ENCODE results near the gene DNAH17. TPM values are rescaled to one million over a fixed set of nuclear protein-coding genes. Genes with fewer than 3 reads are reported as not detected.

The DNAH17 gene
- total and polyA plus RNA-seq, 7 experiments from 2014 or later, result 0.05 to 1.5 (median 0.38) TPM

DNA sequence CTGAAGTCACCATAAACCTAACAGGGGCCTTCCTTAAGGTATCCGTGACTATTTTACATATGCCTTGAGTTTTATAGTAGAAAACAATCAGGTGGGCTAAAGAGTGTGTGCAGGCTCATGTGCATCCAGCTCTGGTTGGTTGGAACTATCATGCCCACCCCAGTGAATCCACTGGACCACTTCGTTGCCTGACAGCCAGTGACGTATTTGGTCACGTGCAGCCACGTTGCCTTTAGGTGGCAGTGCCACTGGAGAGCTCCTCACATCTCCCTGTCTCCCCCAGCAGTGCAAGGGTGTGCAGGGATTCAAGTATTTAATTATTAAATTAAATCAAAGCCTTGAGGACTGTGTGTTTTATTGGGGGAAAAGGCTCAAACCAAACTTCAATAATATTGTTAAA is 42.1 kb upstream of the DNAH17 start:
- H3K4me3 ChIP-seq (ENCODE audit: low read length), result no peak overlapping the region
- peaks cover 0 to 7% (median 0%) of the 10 kb centered on the region in 11 donors for H3K9me3 Mint-ChIP-seq
- DNase-seq (no peak), ATAC-seq (no peak)
- intact Hi-C loops (cut with micrococcal nuclease), result no loop called here
- H3K36me3 ChIP-seq (ENCODE audit: control insufficient read depth in 2 of 3, insufficient read depth in 3 of 3, low read length in 3 of 3), result no peaks in the 10 kb centered on the region
- ChIA-PET CTCF (no interaction called here), POLR2A (no interaction called here)
- no peaks in the 10 kb centered on the region for H3K9me3 ChIP-seq (ENCODE audit: control insufficient read depth in 2 of 3, low read length in 3 of 3)
- H3K36me3 Mint-ChIP-seq, result peaks cover 0 to 6% (median 0%) of the 10 kb centered on the region in 5 donors
- H3K4me1 Mint-ChIP-seq, result no peaks in the 10 kb centered on the region
- no peak overlapping the region for H3K27ac ChIP-seq (ENCODE audit: low read depth, low read length)
- no peak overlapping the region for H3K27ac Mint-ChIP-seq
- H3K27me3 ChIP-seq (ENCODE audit: control insufficient read depth in 2 of 2, insufficient read depth in 2 of 2, low read length in 2 of 2), result no peaks in the 10 kb centered on the region
- H3K27me3 Mint-ChIP-seq, result no peaks in the 10 kb centered on the region
- no peak overlapping the region for H3K4me3 Mint-ChIP-seq
- no peaks in the 10 kb centered on the region for H3K4me1 ChIP-seq (ENCODE audit: control insufficient read depth in 2 of 2, insufficient read depth in 2 of 2, low read length in 2 of 2)

DNA sequence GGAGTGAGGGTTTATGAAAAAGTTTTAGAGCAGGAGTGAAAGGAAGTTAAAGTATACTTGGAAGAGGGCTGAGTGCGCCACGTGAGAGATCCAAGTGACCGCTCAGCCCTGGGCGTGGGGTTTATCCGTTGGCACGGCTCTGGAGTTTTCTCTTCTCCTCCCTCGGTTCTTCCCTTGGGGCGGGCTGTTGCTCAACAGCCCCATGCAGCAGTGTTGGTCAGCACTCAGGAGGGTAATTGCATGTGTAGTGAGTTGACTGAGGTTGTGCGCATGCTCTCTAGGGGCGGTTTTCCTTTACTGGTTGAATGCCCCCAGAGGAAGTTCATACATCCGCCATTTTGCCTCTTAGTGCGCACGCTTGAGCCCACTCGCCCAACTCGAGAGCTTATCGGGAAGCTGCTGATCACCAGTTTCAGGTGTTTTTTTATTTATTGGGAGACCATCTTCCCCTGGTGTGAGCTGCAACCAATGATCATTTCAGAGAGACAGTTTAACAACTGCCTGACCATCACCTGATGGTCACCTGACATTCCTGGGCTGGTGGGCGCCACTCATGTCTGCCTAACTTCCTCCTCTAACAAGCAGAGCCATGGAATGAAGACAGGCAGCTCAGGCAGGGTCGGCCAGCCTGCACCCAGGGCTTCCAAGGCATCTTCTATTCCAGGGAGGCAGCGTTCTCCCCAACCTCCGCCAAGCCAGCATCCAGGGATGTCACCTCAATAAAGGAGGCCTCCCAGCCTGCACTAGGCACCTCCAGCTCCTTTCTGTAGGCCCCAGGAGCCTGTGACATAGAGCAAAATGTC is 41.3 kb upstream of the DNAH17 start:
- Histone ChIP-seq H3K4me3 (ENCODE audit: low read length) (no peak overlapping the region), H3K27me3 (ENCODE audit: control insufficient read depth in 2 of 2, insufficient read depth in 2 of 2, low read length in 2 of 2) (no peaks in the 10 kb centered on the region), H3K27ac (ENCODE audit: low read depth, low read length) (no peak overlapping the region), H3K9me3 (ENCODE audit: control insufficient read depth in 2 of 3, low read length in 3 of 3) (no peaks in the 10 kb centered on the region), H3K36me3 (ENCODE audit: control insufficient read depth in 2 of 3, insufficient read depth in 3 of 3, low read length in 3 of 3) (no peaks in the 10 kb centered on the region), H3K4me1 (ENCODE audit: control insufficient read depth in 2 of 2, insufficient read depth in 2 of 2, low read length in 2 of 2) (no peaks in the 10 kb centered on the region)
- no peak overlapping the region for H3K4me3 Mint-ChIP-seq
- no peak for DNase-seq
- ChIA-PET POLR2A (no interaction called here), CTCF (no interaction called here)
- peaks cover 0 to 7% (median 0%) of the 10 kb centered on the region in 11 donors for H3K9me3 Mint-ChIP-seq
- H3K27me3 Mint-ChIP-seq, result no peaks in the 10 kb centered on the region
- intact Hi-C loops (cut with micrococcal nuclease), result no loop called here
- ATAC-seq, result no peak
- no peak overlapping the region for H3K27ac Mint-ChIP-seq
- H3K36me3 Mint-ChIP-seq, result peaks cover 0 to 6% (median 0%) of the 10 kb centered on the region in 5 donors
- no peaks in the 10 kb centered on the region for H3K4me1 Mint-ChIP-seq

DNA sequence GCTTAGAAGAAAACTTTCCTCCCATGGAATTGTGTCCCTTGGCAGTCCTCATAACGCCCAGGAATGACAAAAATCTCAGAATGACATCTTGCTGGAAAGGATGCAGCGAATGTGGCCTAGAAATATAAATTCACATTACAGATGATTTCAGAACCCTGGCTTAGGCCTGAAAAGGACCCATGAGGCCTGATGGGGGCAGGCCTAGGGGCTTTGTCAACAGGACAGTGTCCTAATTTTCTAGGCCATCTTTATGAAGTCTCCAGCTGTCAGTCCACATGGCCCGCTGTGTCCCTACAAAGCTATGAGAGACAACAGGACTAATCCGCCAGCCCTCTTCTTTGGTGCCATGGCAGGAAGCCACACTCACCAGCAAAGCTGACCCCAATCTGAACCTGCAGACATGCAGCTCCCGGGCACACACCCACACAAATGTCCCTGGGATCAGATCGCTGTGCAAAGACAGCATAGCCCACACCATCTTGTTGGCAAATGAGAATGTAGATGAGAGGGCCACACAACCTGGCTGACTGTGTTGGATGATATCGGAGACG is 40.4 kb upstream of the DNAH17 start:
- Mint-ChIP-seq H3K9me3 (peaks cover 0 to 7% (median 0%) of the 10 kb centered on the region in 11 donors), H3K36me3 (peaks cover 0 to 6% (median 0%) of the 10 kb centered on the region in 5 donors), H3K27ac (peak overlapping the region in 1 of 9 donors; percentile 27), H3K27me3 (no peaks in the 10 kb centered on the region), H3K4me1 (no peaks in the 10 kb centered on the region), H3K4me3 (no peak overlapping the region)
- Histone ChIP-seq H3K36me3 (ENCODE audit: control insufficient read depth in 2 of 3, insufficient read depth in 3 of 3, low read length in 3 of 3) (no peaks in the 10 kb centered on the region), H3K9me3 (ENCODE audit: control insufficient read depth in 2 of 3, low read length in 3 of 3) (no peaks in the 10 kb centered on the region), H3K27ac (ENCODE audit: low read depth, low read length) (no peak overlapping the region), H3K4me3 (ENCODE audit: low read length) (no peak overlapping the region), H3K4me1 (ENCODE audit: control insufficient read depth in 2 of 2, insufficient read depth in 2 of 2, low read length in 2 of 2) (no peaks in the 10 kb centered on the region), H3K27me3 (ENCODE audit: control insufficient read depth in 2 of 2, insufficient read depth in 2 of 2, low read length in 2 of 2) (no peaks in the 10 kb centered on the region)
- ATAC-seq (no peak), DNase-seq (no peak)
- CTCF ChIA-PET, result no interaction called here
- POLR2A ChIA-PET, result no interaction called here
- intact Hi-C loops (cut with micrococcal nuclease), result no loop called here

DNA sequence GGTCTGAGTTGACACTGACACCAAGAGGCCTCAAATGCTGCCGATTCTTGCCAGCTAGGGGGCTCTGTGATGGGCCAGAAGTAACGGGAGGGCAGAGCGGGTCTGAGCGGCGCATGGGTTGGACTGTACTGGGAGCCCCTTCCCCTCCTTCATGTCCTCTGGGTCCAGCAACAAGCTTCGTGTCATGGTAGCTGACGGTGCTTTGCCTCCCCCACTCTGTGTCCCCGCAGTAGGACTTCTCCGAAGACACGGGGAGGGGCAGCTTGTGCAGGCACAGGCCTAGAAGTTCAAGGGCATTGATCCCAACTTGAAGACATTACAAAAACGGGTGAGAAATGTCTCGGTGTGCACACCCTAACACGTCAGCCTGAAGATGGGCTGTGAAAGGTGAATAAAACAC is 39.8 kb upstream of the DNAH17 start:
- ATAC-seq (no peak), DNase-seq (no peak)
- H3K9me3 ChIP-seq (ENCODE audit: control insufficient read depth in 2 of 3, low read length in 3 of 3), result no peaks in the 10 kb centered on the region
- H3K4me1 Mint-ChIP-seq, result no peaks in the 10 kb centered on the region
- no peaks in the 10 kb centered on the region for H3K36me3 ChIP-seq (ENCODE audit: control insufficient read depth in 2 of 3, insufficient read depth in 3 of 3, low read length in 3 of 3)
- intact Hi-C loops (cut with micrococcal nuclease), result no loop called here
- POLR2A ChIA-PET, result no interaction called here
- H3K27me3 Mint-ChIP-seq, result no peaks in the 10 kb centered on the region
- no peak overlapping the region for H3K4me3 Mint-ChIP-seq
- CTCF ChIA-PET, result no interaction called here
- H3K4me1 ChIP-seq (ENCODE audit: control insufficient read depth in 2 of 2, insufficient read depth in 2 of 2, low read length in 2 of 2), result no peaks in the 10 kb centered on the region
- H3K27ac Mint-ChIP-seq, result no peak overlapping the region
- H3K9me3 Mint-ChIP-seq, result peaks cover 0 to 7% (median 0%) of the 10 kb centered on the region in 11 donors
- H3K27ac ChIP-seq (ENCODE audit: low read depth, low read length), result no peak overlapping the region
- H3K27me3 ChIP-seq (ENCODE audit: control insufficient read depth in 2 of 2, insufficient read depth in 2 of 2, low read length in 2 of 2), result no peaks in the 10 kb centered on the region
- peaks cover 0 to 6% (median 0%) of the 10 kb centered on the region in 5 donors for H3K36me3 Mint-ChIP-seq
- H3K4me3 ChIP-seq (ENCODE audit: low read length), result no peak overlapping the region

DNA sequence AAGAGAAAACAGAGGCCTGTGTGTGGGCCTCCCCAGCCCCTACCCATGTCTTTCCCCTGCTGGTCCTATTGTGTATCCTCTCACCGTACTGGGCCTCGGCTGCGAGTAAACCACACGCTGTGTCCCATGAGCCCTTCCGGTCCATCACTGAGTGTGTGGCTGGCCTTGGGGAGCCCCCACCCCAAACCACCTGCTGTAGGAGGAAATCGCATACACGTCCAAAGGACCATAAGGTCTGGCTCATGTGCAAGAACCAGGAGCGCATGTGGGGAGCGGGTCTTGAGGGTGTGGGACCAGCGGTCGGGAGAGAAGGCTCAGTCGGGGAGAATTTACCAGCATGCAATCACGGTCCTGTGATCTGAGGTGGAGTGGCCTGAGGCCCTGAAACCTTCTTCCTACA is 38.4 kb upstream of the DNAH17 start:
- H3K27me3 ChIP-seq (ENCODE audit: control insufficient read depth in 2 of 2, insufficient read depth in 2 of 2, low read length in 2 of 2), result no peaks in the 10 kb centered on the region
- DNase-seq (no peak), ATAC-seq (no peak)
- intact Hi-C loops (cut with micrococcal nuclease), result no loop called here
- Mint-ChIP-seq H3K27ac (no peak overlapping the region), H3K27me3 (no peaks in the 10 kb centered on the region), H3K4me1 (no peaks in the 10 kb centered on the region), H3K36me3 (peaks cover 0 to 6% (median 0%) of the 10 kb centered on the region in 5 donors), H3K9me3 (peaks cover 0 to 7% (median 0%) of the 10 kb centered on the region in 11 donors), H3K4me3 (no peak overlapping the region)
- POLR2A ChIA-PET, result no interaction called here
- no peak overlapping the region for H3K27ac ChIP-seq (ENCODE audit: low read depth, low read length)
- no peaks in the 10 kb centered on the region for H3K36me3 ChIP-seq (ENCODE audit: control insufficient read depth in 2 of 3, insufficient read depth in 3 of 3, low read length in 3 of 3)
- no peaks in the 10 kb centered on the region for H3K9me3 ChIP-seq (ENCODE audit: control insufficient read depth in 2 of 3, low read length in 3 of 3)
- no peak overlapping the region for H3K4me3 ChIP-seq (ENCODE audit: low read length)
- no peaks in the 10 kb centered on the region for H3K4me1 ChIP-seq (ENCODE audit: control insufficient read depth in 2 of 2, insufficient read depth in 2 of 2, low read length in 2 of 2)
- CTCF ChIA-PET, result no interaction called here

DNA sequence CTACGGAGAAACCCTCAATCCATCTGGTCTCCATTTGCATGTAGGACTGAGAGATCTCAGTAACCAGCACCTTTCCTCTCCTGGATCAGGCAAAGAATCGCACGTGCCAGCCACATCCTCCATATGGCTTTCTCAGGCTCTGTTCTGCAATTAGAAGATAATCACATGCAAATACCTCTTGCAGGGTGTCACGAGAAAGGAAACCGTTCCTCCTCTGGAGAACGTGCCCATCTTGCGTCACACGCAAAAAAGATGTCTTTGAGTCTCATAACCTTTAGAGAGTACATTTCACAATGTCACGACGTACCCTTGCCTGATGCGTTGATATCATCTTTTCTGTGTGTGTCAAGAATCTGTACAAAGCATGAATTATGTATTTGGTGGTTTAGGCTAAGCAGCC is 36.2 kb upstream of the DNAH17 start:
- Histone ChIP-seq H3K27me3 (ENCODE audit: control insufficient read depth in 2 of 2, insufficient read depth in 2 of 2, low read length in 2 of 2) (no peaks in the 10 kb centered on the region), H3K27ac (ENCODE audit: low read depth, low read length) (no peak overlapping the region), H3K36me3 (ENCODE audit: control insufficient read depth in 2 of 3, insufficient read depth in 3 of 3, low read length in 3 of 3) (no peaks in the 10 kb centered on the region), H3K9me3 (ENCODE audit: control insufficient read depth in 2 of 3, low read length in 3 of 3) (no peaks in the 10 kb centered on the region), H3K4me3 (ENCODE audit: low read length) (no peak overlapping the region), H3K4me1 (ENCODE audit: control insufficient read depth in 2 of 2, insufficient read depth in 2 of 2, low read length in 2 of 2) (no peaks in the 10 kb centered on the region)
- Mint-ChIP-seq H3K27ac (no peak overlapping the region), H3K9me3 (peaks cover 0 to 4% (median 0%) of the 10 kb centered on the region in 11 donors), H3K4me3 (no peak overlapping the region), H3K4me1 (no peaks in the 10 kb centered on the region), H3K36me3 (no peaks in the 10 kb centered on the region), H3K27me3 (peaks cover 0 to 2% (median 0%) of the 10 kb centered on the region in 5 donors)
- POLR2A ChIA-PET, result no interaction called here
- DNase-seq, result no peak
- ATAC-seq, result peak; percentile 70
- intact Hi-C loops (cut with micrococcal nuclease), result no loop called here
- CTCF ChIA-PET, result no interaction called here

DNA sequence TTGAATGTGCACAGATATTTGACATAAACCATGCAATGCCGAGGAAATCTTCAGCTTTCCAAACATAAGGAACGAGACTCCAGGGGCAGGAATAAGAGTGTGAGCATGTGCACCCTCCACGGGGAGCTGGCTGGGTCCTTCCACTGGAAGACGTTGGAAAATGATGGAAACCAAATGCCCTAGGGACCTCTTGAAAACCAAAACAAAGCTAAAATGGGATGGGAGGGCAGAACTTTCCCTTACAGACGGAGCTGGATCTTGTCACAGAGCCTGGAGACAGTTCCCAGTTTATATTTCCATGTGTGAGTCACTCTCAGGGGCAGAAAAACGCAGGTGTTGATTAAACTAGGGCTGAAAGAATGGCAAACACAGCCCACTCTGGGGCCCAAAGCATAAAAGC is 34.4 kb upstream of the DNAH17 start:
- H3K27me3 Mint-ChIP-seq, result peaks cover 0 to 10% (median 0%) of the 10 kb centered on the region in 5 donors
- no peak overlapping the region for H3K27ac Mint-ChIP-seq
- H3K36me3 Mint-ChIP-seq, result no peaks in the 10 kb centered on the region
- ATAC-seq (no peak), DNase-seq (no peak)
- H3K4me3 Mint-ChIP-seq, result no peak overlapping the region
- Histone ChIP-seq H3K36me3 (ENCODE audit: control insufficient read depth in 2 of 3, insufficient read depth in 3 of 3, low read length in 3 of 3) (no peaks in the 10 kb centered on the region), H3K4me1 (ENCODE audit: control insufficient read depth in 2 of 2, insufficient read depth in 2 of 2, low read length in 2 of 2) (no peaks in the 10 kb centered on the region), H3K27me3 (ENCODE audit: control insufficient read depth in 2 of 2, insufficient read depth in 2 of 2, low read length in 2 of 2) (no peaks in the 10 kb centered on the region), H3K4me3 (ENCODE audit: low read length) (no peak overlapping the region), H3K27ac (ENCODE audit: low read depth, low read length) (no peak overlapping the region), H3K9me3 (ENCODE audit: control insufficient read depth in 2 of 3, low read length in 3 of 3) (no peaks in the 10 kb centered on the region)
- CTCF ChIA-PET, result no interaction called here
- intact Hi-C loops (cut with micrococcal nuclease), result no loop called here
- H3K9me3 Mint-ChIP-seq, result peaks cover 0 to 2% (median 0%) of the 10 kb centered on the region in 11 donors
- POLR2A ChIA-PET, result no interaction called here
- no peaks in the 10 kb centered on the region for H3K4me1 Mint-ChIP-seq
